CD14-positive monocyte (primary cell): ENCODE measurements around the gene STAT3. TPM values are rescaled to one million over a fixed set of nuclear protein-coding genes. Genes with fewer than 3 reads are reported as not detected.

Experiments
- DNase-seq, 3 donors: peaks; one replicate each; pipeline ENCODE4 v3.0.0-alpha.2; 2011 to 2022
- H2AFZ ChIP-seq: 2 replicates; pipeline ENCODE4 v1.6.0; 2012; ENCODE audit warnings: mild to moderate bottlenecking, low read depth, low read length, inconsistent platforms; ENCODE audit not compliant: insufficient read depth, poor library complexity, severe bottlenecking
- H3K27ac ChIP-seq, 2 donors: 1 replicate in 1 of 2; 2 replicates in 1 of 2; pipeline ENCODE4 v1.5.1; 2012 to 2013; ENCODE audit warnings: low read length in 2 of 2, control low read depth in 1 of 2, inconsistent platforms in 1 of 2, low read depth in 1 of 2, mild to moderate bottlenecking in 1 of 2
- H3K27me3 ChIP-seq, 2 donors: one replicate each; pipeline versions ENCODE4 v1.6.0 to v1.6.1; 2011 to 2013; ENCODE audit warnings: low read length in 2 of 2; ENCODE audit not compliant: control insufficient read depth in 2 of 2, insufficient read depth in 2 of 2
- H3K36me3 ChIP-seq, 2 donors: replicated peaks in 1 of 2; 1 replicate in 1 of 2; 2 replicates in 1 of 2; pipeline versions ENCODE4 v1.5.1 to v1.6.1; 2012 to 2013; ENCODE audit warnings: low read length in 2 of 2, control low read depth in 1 of 2, inconsistent platforms in 1 of 2, mild to moderate bottlenecking in 1 of 2; ENCODE audit not compliant: insufficient read depth in 2 of 2, control insufficient read depth in 1 of 2
- H3K4me1 ChIP-seq, 2 donors: 1 replicate in 1 of 2; 2 replicates in 1 of 2; pipeline versions ENCODE4 v1.5.1 to v1.6.1; 2012 to 2013; ENCODE audit warnings: low read length in 2 of 2, control low read depth in 1 of 2, inconsistent platforms in 1 of 2, mild to moderate bottlenecking in 1 of 2, moderate library complexity in 1 of 2; ENCODE audit not compliant: insufficient read depth in 2 of 2, control insufficient read depth in 1 of 2
- H3K4me2 ChIP-seq: replicated peaks from 2 replicates; pipeline ENCODE3; 2012; ENCODE audit warnings: low read length, moderate library complexity, mild to moderate bottlenecking; ENCODE audit not compliant: poor library complexity, severe bottlenecking; ENCODE audit errors: extremely low read depth
- H3K4me3 ChIP-seq, 3 experiments: fragments of 200-600 bp in 1 of 3; sonication (generic) in 1 of 3; replicated peaks in 1 of 3; 1 replicate in 2 of 3; 2 replicates in 1 of 3; pipeline ENCODE4 v1.5.1; 2011 to 2013; ENCODE audit warnings: low read length in 3 of 3, mild to moderate bottlenecking in 3 of 3, control low read depth in 2 of 3, low read depth in 2 of 3, inconsistent platforms in 1 of 3, moderate library complexity in 1 of 3
- H3K79me2 ChIP-seq: 2 replicates; pipeline ENCODE4 v1.6.0; 2012; ENCODE audit warnings: mild to moderate bottlenecking, control low read depth, inconsistent platforms, low read length, moderate library complexity; ENCODE audit not compliant: insufficient read depth
- H3K9ac ChIP-seq: 2 replicates; pipeline ENCODE4 v1.6.0; 2017; ENCODE audit warnings: low read length, mild to moderate bottlenecking; ENCODE audit not compliant: insufficient read depth, poor library complexity, severe bottlenecking
- H3K9me3 ChIP-seq, 2 donors: replicated peaks in 1 of 2; 1 replicate in 1 of 2; 2 replicates in 1 of 2; pipeline versions ENCODE4 v1.5.1 to v1.6.1; 2012 to 2013; ENCODE audit warnings: low read length in 2 of 2, control low read depth in 1 of 2; ENCODE audit not compliant: control insufficient read depth in 1 of 2, insufficient read depth in 1 of 2
- H4K20me1 ChIP-seq: 2 replicates; pipeline ENCODE4 v1.6.0; 2012; ENCODE audit warnings: mild to moderate bottlenecking, low read length, control low read depth, moderate library complexity; ENCODE audit not compliant: insufficient read depth
- H3K27ac Mint-ChIP-seq, 7 donors: one replicate each; pipeline ENCODE4 v1.8.0; 2020; ENCODE audit warnings: mild to moderate bottlenecking in 7 of 7, mixed read lengths in 7 of 7, moderate library complexity in 6 of 7, inconsistent platforms in 2 of 7
- H3K27me3 Mint-ChIP-seq, 3 donors: one replicate each; pipeline ENCODE4 v1.8.0; 2021 to 2022; ENCODE audit warnings: low read depth in 3 of 3, mild to moderate bottlenecking in 3 of 3, mixed read lengths in 3 of 3, moderate library complexity in 3 of 3, inconsistent platforms in 1 of 3
- H3K36me3 Mint-ChIP-seq, 2 donors: one replicate each; pipeline ENCODE4 v1.8.0; 2020; ENCODE audit warnings: mixed read lengths in 2 of 2, inconsistent platforms in 1 of 2, mild to moderate bottlenecking in 1 of 2
- H3K4me1 Mint-ChIP-seq: one replicate; pipeline ENCODE4 v1.8.0; 2020; ENCODE audit warnings: mild to moderate bottlenecking, mixed read lengths
- H3K4me3 Mint-ChIP-seq, 2 donors: one replicate each; pipeline ENCODE4 v1.8.0; 2020; ENCODE audit warnings: mild to moderate bottlenecking in 2 of 2, mixed read lengths in 2 of 2, moderate library complexity in 1 of 2
- H3K9me3 Mint-ChIP-seq, 7 donors: one replicate each; pipeline ENCODE4 v1.8.0; 2020 to 2022; ENCODE audit warnings: mixed read lengths in 7 of 7, mild to moderate bottlenecking in 6 of 7, moderate library complexity in 6 of 7, inconsistent platforms in 2 of 7
- WGBS: methylation state at CpG from one replicate; pipeline ENCODE4 v1.1.5; 2013; ENCODE audit warnings: missing lambda C conversion rate; ENCODE audit not compliant: insufficient coverage; 5-methylcytosine and 5-hydroxymethylcytosine counted together
- intact Hi-C, 2 donors: fragments of 100-400 bp; cut with micrococcal nuclease; formaldehyde crosslinking; loops; one replicate each; pipeline versions ENCODE4 v1.15.0 to v1.15.1; 2023
- polyA plus RNA-seq, 3 donors: library from polyadenylated mRNA; depleted of rRNA in 1 of 3; unstranded in 2 of 3; stranded (reverse) in 1 of 3; fragments of 300-500 nt in 2 of 3; fragments of >200 nt in 1 of 3; fragmentation: Illumina TruSeq in 2 of 3; gene quantifications; 1 replicate in 2 of 3; 2 replicates in 1 of 3; pipeline ENCODE4 v1.2.3, GENCODE V29; 2012 to 2021
- TF ChIP-seq, protein P1 (sequence below): fragments of 200-600 bp; IDR thresholded peaks from one replicate; pipeline ENCODE4 v1.8.0; 2022; ENCODE audit warnings: antibody characterized with exemption, mild to moderate bottlenecking

STAT3 gene
- polyA plus RNA-seq, 3 donors, result 73.0 to 155 (median 110) TPM

DNA sequence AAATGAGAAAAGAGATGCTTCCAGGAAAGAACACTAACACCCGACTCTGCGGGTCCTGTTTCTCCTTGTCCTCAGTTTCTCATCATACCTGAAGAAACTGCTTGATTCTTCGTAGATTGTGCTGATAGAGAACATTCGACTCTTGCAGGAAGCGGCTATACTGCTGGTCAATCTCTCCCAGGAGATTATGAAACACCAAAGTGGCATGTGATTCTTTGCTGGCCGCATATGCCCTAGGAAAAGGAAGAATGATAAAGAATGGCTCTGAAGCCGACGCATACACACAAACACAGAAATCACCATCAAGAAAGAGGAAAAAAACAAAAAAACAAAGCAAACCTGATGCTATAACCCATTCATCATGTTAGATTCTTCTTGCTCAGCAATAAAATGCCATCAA, 41.8 kb downstream of the STAT3 start:
- no peaks in the 10 kb centered on the region for H3K9me3 Mint-ChIP-seq
- Histone ChIP-seq H3K36me3 (peaks cover 41 to 64% of the 10 kb centered on the region in 2 donors), H3K4me1 (peaks cover 16 to 17% of the 10 kb centered on the region in 2 donors), H3K4me3 (no peak overlapping the region), H3K9me3 (no peaks in the 10 kb centered on the region), H3K79me2 (peaks cover 48% of the 10 kb centered on the region), H3K4me2 (no peak overlapping the region), H4K20me1 (peaks cover 72% of the 10 kb centered on the region), H2AFZ (no peak overlapping the region), H3K9ac (no peak overlapping the region), H3K27ac (peak overlapping the region in 1 of 2 donors; percentile 39), H3K27me3 (no peaks in the 10 kb centered on the region)
- H3K27ac Mint-ChIP-seq, result peak overlapping the region in 5 of 7 donors; percentile 6 to 39 (median 37)
- 20% methylated on average over 3 of the region's 8 CpGs for WGBS
- intact Hi-C loops, result no loop called here
- peaks cover 56 to 67% of the 10 kb centered on the region in 2 donors for H3K36me3 Mint-ChIP-seq
- peaks cover 42% of the 10 kb centered on the region for H3K4me1 Mint-ChIP-seq
- H3K4me3 Mint-ChIP-seq, result no peak overlapping the region
- no peaks in the 10 kb centered on the region for H3K27me3 Mint-ChIP-seq
- TF ChIP-seq, protein P1, sequence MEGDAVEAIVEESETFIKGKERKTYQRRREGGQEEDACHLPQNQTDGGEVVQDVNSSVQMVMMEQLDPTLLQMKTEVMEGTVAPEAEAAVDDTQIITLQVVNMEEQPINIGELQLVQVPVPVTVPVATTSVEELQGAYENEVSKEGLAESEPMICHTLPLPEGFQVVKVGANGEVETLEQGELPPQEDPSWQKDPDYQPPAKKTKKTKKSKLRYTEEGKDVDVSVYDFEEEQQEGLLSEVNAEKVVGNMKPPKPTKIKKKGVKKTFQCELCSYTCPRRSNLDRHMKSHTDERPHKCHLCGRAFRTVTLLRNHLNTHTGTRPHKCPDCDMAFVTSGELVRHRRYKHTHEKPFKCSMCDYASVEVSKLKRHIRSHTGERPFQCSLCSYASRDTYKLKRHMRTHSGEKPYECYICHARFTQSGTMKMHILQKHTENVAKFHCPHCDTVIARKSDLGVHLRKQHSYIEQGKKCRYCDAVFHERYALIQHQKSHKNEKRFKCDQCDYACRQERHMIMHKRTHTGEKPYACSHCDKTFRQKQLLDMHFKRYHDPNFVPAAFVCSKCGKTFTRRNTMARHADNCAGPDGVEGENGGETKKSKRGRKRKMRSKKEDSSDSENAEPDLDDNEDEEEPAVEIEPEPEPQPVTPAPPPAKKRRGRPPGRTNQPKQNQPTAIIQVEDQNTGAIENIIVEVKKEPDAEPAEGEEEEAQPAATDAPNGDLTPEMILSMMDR, result no peak
- peak in 2 of 3 donors; percentile 22 to 56 for DNase-seq

DNA sequence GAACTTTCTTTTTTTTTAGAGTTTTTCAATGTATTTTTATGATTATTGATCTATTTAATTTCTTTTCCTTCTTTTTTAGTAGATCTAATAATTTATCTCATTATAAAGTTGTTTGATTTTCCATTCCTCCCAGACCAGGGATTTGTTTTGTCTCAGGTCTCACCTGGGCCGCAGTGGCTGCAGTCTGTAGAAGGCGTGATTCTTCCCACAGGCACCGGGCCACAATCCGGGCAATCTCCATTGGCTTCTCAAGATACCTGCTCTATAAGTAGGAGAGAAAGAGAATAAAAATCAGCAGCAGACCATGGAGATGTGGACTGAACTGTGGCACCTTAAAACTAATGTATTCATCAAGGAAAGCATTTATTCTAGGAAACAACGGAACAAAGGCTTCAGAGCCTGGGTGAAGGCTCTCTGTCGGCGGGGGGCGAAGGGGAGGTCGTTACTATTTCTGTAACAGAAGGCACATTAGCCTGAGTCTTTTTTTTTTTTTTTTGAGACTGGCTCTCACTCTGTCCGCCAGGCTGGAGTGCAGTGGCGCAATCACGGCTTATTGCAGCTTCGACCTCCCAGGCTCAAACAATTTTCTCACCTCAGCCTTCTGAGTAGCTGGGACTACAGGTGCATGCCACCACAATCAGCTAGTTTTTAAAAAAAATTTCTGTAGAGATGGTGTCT, 42.7 kb downstream of the STAT3 start:
- H3K4me2 ChIP-seq, result no peak overlapping the region
- DNase-seq, result no peak
- H4K20me1 ChIP-seq, result peaks cover 72% of the 10 kb centered on the region
- Mint-ChIP-seq H3K36me3 (peaks cover 66 to 76% of the 10 kb centered on the region in 2 donors), H3K4me3 (no peak overlapping the region), H3K4me1 (peaks cover 47% of the 10 kb centered on the region), H3K27me3 (no peaks in the 10 kb centered on the region), H3K27ac (peak overlapping the region in 3 of 7 donors; percentile 12 to 50 (median 38)), H3K9me3 (no peaks in the 10 kb centered on the region)
- H3K27me3 ChIP-seq, result no peaks in the 10 kb centered on the region
- TF ChIP-seq, protein P1, result no peak
- H3K9ac ChIP-seq, result no peak overlapping the region
- H3K27ac ChIP-seq, result peak overlapping the region in 1 of 2 donors; percentile 39
- H2AFZ ChIP-seq, result no peak overlapping the region
- intact Hi-C loops, result no loop called here
- WGBS, result 69% methylated on average over 5 of the region's 13 CpGs
- peaks cover 44% of the 10 kb centered on the region for H3K79me2 ChIP-seq
- H3K4me3 ChIP-seq, result no peak overlapping the region
- H3K36me3 ChIP-seq, result peaks cover 50 to 73% of the 10 kb centered on the region in 2 donors
- no peaks in the 10 kb centered on the region for H3K9me3 ChIP-seq
- H3K4me1 ChIP-seq, result peaks cover 16 to 17% of the 10 kb centered on the region in 2 donors
